Measurements from ENCODE around the gene DUOX1. TPM values are rescaled to one million over a fixed set of nuclear protein-coding genes. Genes with fewer than 3 reads are reported as not detected.

The DUOX1 gene
- total RNA-seq, 3 donors from 2014 or later (not counting 1 experiment from before 2014, with no cell fraction given) = 0.20 TPM; not detected in 2

DNA sequence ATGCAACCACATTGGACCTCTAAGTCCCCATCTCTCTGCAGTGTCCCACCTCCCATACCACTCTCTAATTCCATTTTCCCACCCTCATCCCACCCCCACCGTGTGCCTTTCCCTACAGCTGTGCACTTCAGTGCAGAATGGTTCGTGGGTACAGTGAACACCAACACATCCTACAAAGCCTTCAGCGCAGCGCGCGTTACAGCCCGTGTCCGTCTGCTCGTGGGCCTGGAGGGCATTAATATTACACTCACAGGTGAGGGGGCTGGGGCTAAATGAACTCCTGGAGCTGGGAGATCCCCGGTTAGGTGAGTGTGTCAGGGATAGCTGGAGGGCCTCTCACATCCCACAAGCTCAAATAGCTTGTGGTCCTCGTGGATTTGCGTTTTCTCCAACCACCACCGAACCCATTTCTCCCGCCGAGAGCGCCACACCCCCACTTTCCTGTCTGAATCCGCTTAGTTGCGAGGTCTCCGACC, 13.8 kb upstream of the DUOX1 start:
- Histone ChIP-seq H3K4me1 (ENCODE audit: control insufficient read depth, insufficient read depth, low read length) (peaks cover 31% of the 10 kb centered on the region), H3K27me3 (ENCODE audit: control insufficient read depth, insufficient read depth, low read length) (peaks cover 60% of the 10 kb centered on the region), H3K36me3 (ENCODE audit: control insufficient read depth, insufficient read depth, low read length) (no peaks in the 10 kb centered on the region), H3K27ac (ENCODE audit: low read length) (no peak overlapping the region), H3K9me3 (ENCODE audit: control insufficient read depth, insufficient read depth, low read length) (no peaks in the 10 kb centered on the region), H3K4me3 (ENCODE audit: low read length) (no peak overlapping the region)
- Mint-ChIP-seq H3K36me3 (no peaks in the 10 kb centered on the region), H3K27ac (no peak overlapping the region), H3K27me3 (ENCODE audit: low read depth in 2 of 2) (peaks cover 64 to 68% of the 10 kb centered on the region in 2 donors), H3K4me1 (peaks cover 14 to 29% of the 10 kb centered on the region in 2 donors), H3K9me3 (no peaks in the 10 kb centered on the region), H3K4me3 (no peak overlapping the region)
- DNase-seq (no peak), ATAC-seq (no peak)
- TF ChIP-seq CTCF (IDR thresholded peaks at IDR 0.05) = no peak
- intact Hi-C loops (cut with micrococcal nuclease) = no loop called here
- WGBS (ENCODE audit: insufficient coverage) = 8% methylated on average over 14 of the region's 19 CpGs

- intact Hi-C loops (cut with micrococcal nuclease) = no loop called here
- no peaks in the 10 kb centered on the region for H3K36me3 ChIP-seq (ENCODE audit: control insufficient read depth, insufficient read depth, low read length)
- Mint-ChIP-seq H3K27ac (no peak overlapping the region), H3K36me3 (no peaks in the 10 kb centered on the region), H3K4me3 (peak overlapping the region; percentile 47), H3K27me3 (ENCODE audit: low read depth in 2 of 2) (peaks cover 64 to 68% of the 10 kb centered on the region in 2 donors), H3K4me1 (peaks cover 14 to 29% of the 10 kb centered on the region in 2 donors), H3K9me3 (no peaks in the 10 kb centered on the region)
- DNase-seq (peak in 1 of 2 donors; percentile 40), ATAC-seq (no peak)
- 8% methylated on average over 65 of the region's 65 CpGs for WGBS (ENCODE audit: insufficient coverage)
- no peaks in the 10 kb centered on the region for H3K9me3 ChIP-seq (ENCODE audit: control insufficient read depth, insufficient read depth, low read length)
- no peak overlapping the region for H3K27ac ChIP-seq (ENCODE audit: low read length)
- H3K27me3 ChIP-seq (ENCODE audit: control insufficient read depth, insufficient read depth, low read length) = peaks cover 59% of the 10 kb centered on the region
- no peak for TF ChIP-seq CTCF (IDR thresholded peaks at IDR 0.05)
- no peak overlapping the region for H3K4me3 ChIP-seq (ENCODE audit: low read length)
- peaks cover 31% of the 10 kb centered on the region for H3K4me1 ChIP-seq (ENCODE audit: control insufficient read depth, insufficient read depth, low read length)
Measured at GRCh38 chr15:45116482-45117307, 13.1 kb upstream of the DUOX1 start.

- H3K4me3 Mint-ChIP-seq = peak overlapping the region; percentile 88
- ATAC-seq (peak; percentile 3 to 26 (median 15)), DNase-seq (no peak)
- no peaks in the 10 kb centered on the region for H3K36me3 ChIP-seq (ENCODE audit: control insufficient read depth, insufficient read depth, low read length)
- H3K4me1 ChIP-seq (ENCODE audit: control insufficient read depth, insufficient read depth, low read length) = peaks cover 28% of the 10 kb centered on the region
- peak overlapping the region in 1 of 2 donors; percentile 3 for H3K27ac Mint-ChIP-seq
- H3K9me3 Mint-ChIP-seq = no peaks in the 10 kb centered on the region
- H3K4me3 ChIP-seq (ENCODE audit: low read length) = no peak overlapping the region
- 25% methylated on average over 33 of the region's 33 CpGs for WGBS (ENCODE audit: insufficient coverage)
- H3K4me1 Mint-ChIP-seq = peaks cover 14 to 24% of the 10 kb centered on the region in 2 donors
- no peak for TF ChIP-seq CTCF (IDR thresholded peaks at IDR 0.05)
- H3K27ac ChIP-seq (ENCODE audit: low read length) = no peak overlapping the region
- intact Hi-C loops (cut with micrococcal nuclease) = no loop called here
- H3K9me3 ChIP-seq (ENCODE audit: control insufficient read depth, insufficient read depth, low read length) = no peaks in the 10 kb centered on the region
- peaks cover 55 to 62% of the 10 kb centered on the region in 2 donors for H3K27me3 Mint-ChIP-seq (ENCODE audit: low read depth in 2 of 2)
- no peaks in the 10 kb centered on the region for H3K36me3 Mint-ChIP-seq
- peaks cover 52% of the 10 kb centered on the region for H3K27me3 ChIP-seq (ENCODE audit: control insufficient read depth, insufficient read depth, low read length)
Measured at GRCh38 chr15:45117308-45118130, 12.3 kb upstream of the DUOX1 start.

All from natural killer cell (primary cell).